Liver (tissue), 9 donors: ENCODE measurements around the gene SFXN3. TPM values are rescaled to one million over a fixed set of nuclear protein-coding genes. Genes with fewer than 3 reads are reported as not detected.

Experiments
- DNase-seq: peaks from one replicate; pipeline ENCODE4 v3.0.0-alpha.2; 2017; ENCODE audit warnings: low spot score
- H3K27ac ChIP-seq, 2 donors: one replicate each; pipeline ENCODE4 v1.7.0; 2013; ENCODE audit warnings: inconsistent platforms in 2 of 2, low read length in 2 of 2, control low read depth in 1 of 2, low read depth in 1 of 2, mild to moderate bottlenecking in 1 of 2
- H3K27me3 ChIP-seq, 4 donors: one replicate each; pipeline versions ENCODE4 v1.6.1 to v1.7.0; 2013; ENCODE audit warnings: low read length in 3 of 4, inconsistent platforms in 1 of 4, mild to moderate bottlenecking in 1 of 4, moderate library complexity in 1 of 4; ENCODE audit not compliant: control insufficient read depth in 4 of 4, insufficient read depth in 4 of 4
- H3K36me3 ChIP-seq, 4 donors: one replicate each; pipeline versions ENCODE4 v1.6.1 to v1.7.0; 2013; ENCODE audit warnings: low read length in 3 of 4, mild to moderate bottlenecking in 3 of 4, low read depth in 1 of 4, moderate library complexity in 1 of 4; ENCODE audit not compliant: control insufficient read depth in 4 of 4, insufficient read depth in 3 of 4
- H3K4me1 ChIP-seq, 4 donors: one replicate each; pipeline versions ENCODE4 v1.6.1 to v1.7.0; 2013; ENCODE audit warnings: low read length in 3 of 4, mild to moderate bottlenecking in 3 of 4, moderate library complexity in 1 of 4; ENCODE audit not compliant: control insufficient read depth in 4 of 4, insufficient read depth in 4 of 4
- H3K4me3 ChIP-seq, 3 donors: one replicate each; pipeline versions ENCODE4 v1.6.1 to v1.7.0; 2013; ENCODE audit warnings: low read length in 3 of 3, control low read depth in 1 of 3, low read depth in 1 of 3, mild to moderate bottlenecking in 1 of 3
- H3K9ac ChIP-seq, 2 donors: one replicate each; pipeline ENCODE4 v1.7.0; 2013; ENCODE audit warnings: low read length in 2 of 2, mild to moderate bottlenecking in 2 of 2, moderate library complexity in 2 of 2, control low read depth in 1 of 2, low read depth in 1 of 2
- H3K9me3 ChIP-seq, 4 donors: one replicate each; pipeline versions ENCODE4 v1.6.1 to v1.7.0; 2013; ENCODE audit warnings: low read length in 3 of 4; ENCODE audit not compliant: control insufficient read depth in 4 of 4
- ATF3 ChIP-seq: IDR thresholded peaks from 2 replicates; pipeline ENCODE4 v1.6.1; 2016; ENCODE audit warnings: antibody characterized with exemption
- EGR1 ChIP-seq, 2 donors: IDR thresholded peaks; 2 replicates each; pipeline ENCODE4 v1.6.1; 2016 to 2018; ENCODE audit warnings: antibody characterized with exemption in 2 of 2, low read depth in 2 of 2
- FOXA1 ChIP-seq: IDR thresholded peaks from 2 replicates; pipeline ENCODE4 v1.6.1; 2016; ENCODE audit warnings: antibody characterized with exemption
- FOXA2 ChIP-seq: IDR thresholded peaks from 2 replicates; pipeline ENCODE4 v1.6.1; 2016; ENCODE audit warnings: antibody characterized with exemption
- GABPA ChIP-seq, 2 donors: IDR thresholded peaks in 1 of 2; conservative IDR thresholded peaks in 1 of 2; 2 replicates each; pipeline ENCODE4 v1.6.1; 2016; ENCODE audit warnings: antibody characterized with exemption in 2 of 2, mild to moderate bottlenecking in 1 of 2, moderate library complexity in 1 of 2
- HNF4A ChIP-seq, 2 donors: conservative IDR thresholded peaks; 2 replicates each; pipeline ENCODE4 v1.6.1; 2016; ENCODE audit warnings: antibody characterized with exemption in 2 of 2, mild to moderate bottlenecking in 2 of 2
- HNF4G ChIP-seq: IDR thresholded peaks from 2 replicates; pipeline ENCODE4 v1.6.1; 2016; ENCODE audit warnings: antibody characterized with exemption
- JUND ChIP-seq, 2 donors: IDR thresholded peaks; 2 replicates each; pipeline ENCODE4 v1.6.1; 2016; ENCODE audit warnings: antibody characterized with exemption in 2 of 2
- MAX ChIP-seq: IDR thresholded peaks from 2 replicates; pipeline ENCODE4 v1.6.1; 2016; ENCODE audit warnings: antibody characterized with exemption
- NR2F2 ChIP-seq: IDR thresholded peaks from 2 replicates; pipeline ENCODE4 v1.6.1; 2016; ENCODE audit warnings: antibody characterized with exemption
- RAD21 ChIP-seq, 2 donors: IDR thresholded peaks; 2 replicates each; pipeline ENCODE4 v1.6.1; 2016; ENCODE audit warnings: antibody characterized with exemption in 2 of 2, mild to moderate bottlenecking in 2 of 2
- REST ChIP-seq: IDR thresholded peaks from 2 replicates; pipeline ENCODE4 v1.6.1; 2016; ENCODE audit warnings: antibody characterized with exemption, mild to moderate bottlenecking
- RXRA ChIP-seq, 2 donors: IDR thresholded peaks; 2 replicates each; pipeline ENCODE4 v1.6.1; 2017 to 2018; ENCODE audit warnings: antibody characterized with exemption in 2 of 2, mild to moderate bottlenecking in 1 of 2
- SP1 ChIP-seq: IDR thresholded peaks from 2 replicates; pipeline ENCODE4 v1.6.1; 2018; ENCODE audit warnings: antibody characterized with exemption, mild to moderate bottlenecking
- TAF1 ChIP-seq: conservative IDR thresholded peaks from 2 replicates; pipeline ENCODE4 v1.6.1; 2016; ENCODE audit warnings: antibody characterized with exemption, mild to moderate bottlenecking
- YY1 ChIP-seq: IDR thresholded peaks from 2 replicates; pipeline ENCODE4 v1.6.1; 2016; ENCODE audit warnings: antibody characterized with exemption, mild to moderate bottlenecking
- WGBS: extraction: QIAGEN DNeasy Blood & Tissue Kit; methylation state at CpG from one replicate; pipeline ENCODE4 v1.1.7; 2013; 5-methylcytosine and 5-hydroxymethylcytosine counted together
- polyA plus RNA-seq, 2 donors: library from polyadenylated mRNA; stranded (reverse) in 1 of 2; unstranded in 1 of 2; fragments of 200-250 nt in 1 of 2; fragments of >200 nt in 1 of 2; fragmentation: Nextera tagmentation in 1 of 2; extraction: Ambion mirVana in 1 of 2; gene quantifications; one replicate each; pipeline versions ENCODE4 v1.2.1 to v1.2.3, GENCODE V29; 2013 to 2015
- total RNA-seq, 2 donors: library from RNA; depleted of rRNA; stranded (reverse); fragments of >200 nt; gene quantifications; one replicate each; pipeline ENCODE4 v1.2.3, GENCODE V29; 2014
- TF ChIP-seq, protein P1 (sequence below): fragments of 150-350 bp; IDR thresholded peaks from 2 replicates; pipeline ENCODE4 v1.5.1; 2017; ENCODE audit warnings: improper control_type of control experiment, low read depth, low read length; ENCODE audit not compliant: missing input control
- TF ChIP-seq, protein P2 (sequence below): IDR thresholded peaks from 2 replicates; pipeline ENCODE4 v1.6.1; 2016; ENCODE audit warnings: antibody characterized with exemption
- donor health status: healthy.
- donor health status: healthy.
- donor health status: healthy.
- donor health status: healthy.
- donor health status: healthy.

The SFXN3 gene
- total and polyA plus RNA-seq, 4 donors: 1.7 to 11.1 (median 6.3) TPM

DNA sequence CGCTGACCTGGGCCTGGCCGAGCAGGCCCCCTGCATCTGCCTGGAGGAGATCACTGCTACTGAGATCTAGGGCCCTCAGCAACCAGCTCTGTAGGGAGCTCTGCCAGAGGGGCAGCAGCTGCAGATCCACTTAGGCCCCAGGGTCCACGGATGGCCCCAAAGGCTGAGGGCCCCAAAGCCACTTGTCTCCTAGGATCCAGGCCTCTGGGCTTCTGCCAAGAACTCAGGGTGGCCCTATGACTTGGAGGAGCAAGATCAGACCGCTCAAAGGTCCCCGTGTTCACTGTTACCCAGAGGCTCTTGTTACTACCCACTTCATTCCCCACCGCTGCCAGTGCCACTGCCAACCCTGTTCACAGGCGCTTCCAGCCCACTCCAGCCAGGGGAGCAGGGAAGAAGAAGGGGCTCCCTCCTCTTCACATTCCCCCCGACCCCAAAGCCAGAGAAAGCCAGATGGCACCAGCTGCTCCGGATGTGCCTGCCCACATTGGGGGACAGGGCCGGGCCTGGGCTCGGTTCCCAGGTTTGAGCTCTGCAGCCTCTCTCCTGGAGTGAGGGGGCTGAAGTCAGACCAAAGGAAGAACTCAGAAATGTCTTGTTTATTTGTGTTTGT is 23.8 kb upstream of the SFXN3 start:
- no peak overlapping the region for H3K9ac ChIP-seq
- H3K9me3 ChIP-seq: no peaks in the 10 kb centered on the region
- H3K4me3 ChIP-seq: no peak overlapping the region
- TF ChIP-seq JUND (IDR thresholded peaks at IDR 0.05) (no peak), GABPA (IDR thresholded peaks at IDR 0.05 in 1 of 2, conservative IDR thresholded peaks at IDR 0.05 in 1 of 2) (no peak), FOXA1 (no peak), YY1 (no peak), REST (no peak), HNF4G (no peak), SP1 (no peak), HNF4A (conservative IDR thresholded peaks at IDR 0.05) (no peak), FOXA2 (no peak), NR2F2 (no peak), MAX (no peak), RXRA (IDR thresholded peaks at IDR 0.05) (no peak)
- peaks cover 0 to 3% (median 0%) of the 10 kb centered on the region in 4 donors for H3K4me1 ChIP-seq
- WGBS: 83% methylated on average over 11 of the region's 11 CpGs
- H3K27ac ChIP-seq: no peak overlapping the region
- no peaks in the 10 kb centered on the region for H3K27me3 ChIP-seq
- no peak for DNase-seq
- peaks cover 0 to 14% (median under 1%) of the 10 kb centered on the region in 4 donors for H3K36me3 ChIP-seq

DNA sequence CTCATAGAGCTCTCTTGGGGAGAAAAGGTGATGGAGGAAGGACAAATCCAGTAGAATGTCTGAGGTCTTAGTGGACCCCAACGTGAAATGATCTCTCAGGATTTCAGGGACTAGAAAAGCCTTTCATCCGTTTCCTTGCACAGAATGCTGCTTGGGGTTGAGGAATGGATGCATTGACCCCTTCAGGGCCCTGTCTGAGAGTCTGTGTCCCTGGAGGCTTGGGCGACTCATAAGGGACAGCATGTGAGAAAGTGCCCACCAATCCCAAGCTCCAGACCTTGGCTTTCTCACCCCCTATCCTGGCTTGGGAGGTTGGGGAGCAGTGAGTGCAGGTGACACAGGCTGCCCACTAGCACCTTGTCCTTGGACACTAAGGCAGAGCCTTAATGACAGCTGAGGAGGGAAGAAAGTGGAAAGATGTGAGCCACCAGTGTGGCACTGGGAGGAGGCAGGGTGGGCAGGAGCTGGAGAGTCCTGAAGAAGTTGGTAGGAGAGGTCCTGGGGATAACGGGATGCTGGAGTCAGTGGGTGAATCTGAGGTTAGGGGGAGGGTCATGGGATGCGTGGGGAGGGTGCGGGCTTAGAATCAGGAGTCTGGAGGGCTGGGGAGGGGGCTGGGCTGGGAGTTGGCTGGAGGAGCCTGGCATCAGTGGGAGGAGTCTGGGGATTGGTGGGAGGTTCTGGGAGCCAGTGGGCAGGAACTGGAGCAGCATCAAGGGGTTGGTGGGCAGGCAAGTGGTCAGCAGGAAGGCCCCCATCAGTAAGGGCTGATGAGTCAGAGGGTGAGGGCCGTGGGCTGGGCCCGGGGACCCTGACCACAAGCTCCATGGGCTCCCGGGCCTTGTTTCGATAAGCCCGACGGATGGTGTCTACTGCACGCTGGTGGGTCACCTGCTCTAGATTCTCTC is 22.9 kb upstream of the SFXN3 start:
- H3K4me3 ChIP-seq: no peak overlapping the region
- no peaks in the 10 kb centered on the region for H3K27me3 ChIP-seq
- WGBS: 72% methylated on average over 13 of the region's 13 CpGs
- peaks cover 0 to 11% (median 0%) of the 10 kb centered on the region in 4 donors for H3K36me3 ChIP-seq
- H3K4me1 ChIP-seq: peaks cover 0 to 11% (median 1%) of the 10 kb centered on the region in 4 donors
- DNase-seq: no peak
- H3K27ac ChIP-seq: no peak overlapping the region
- H3K9ac ChIP-seq: no peak overlapping the region
- H3K9me3 ChIP-seq: no peaks in the 10 kb centered on the region
- TF ChIP-seq, protein P1, sequence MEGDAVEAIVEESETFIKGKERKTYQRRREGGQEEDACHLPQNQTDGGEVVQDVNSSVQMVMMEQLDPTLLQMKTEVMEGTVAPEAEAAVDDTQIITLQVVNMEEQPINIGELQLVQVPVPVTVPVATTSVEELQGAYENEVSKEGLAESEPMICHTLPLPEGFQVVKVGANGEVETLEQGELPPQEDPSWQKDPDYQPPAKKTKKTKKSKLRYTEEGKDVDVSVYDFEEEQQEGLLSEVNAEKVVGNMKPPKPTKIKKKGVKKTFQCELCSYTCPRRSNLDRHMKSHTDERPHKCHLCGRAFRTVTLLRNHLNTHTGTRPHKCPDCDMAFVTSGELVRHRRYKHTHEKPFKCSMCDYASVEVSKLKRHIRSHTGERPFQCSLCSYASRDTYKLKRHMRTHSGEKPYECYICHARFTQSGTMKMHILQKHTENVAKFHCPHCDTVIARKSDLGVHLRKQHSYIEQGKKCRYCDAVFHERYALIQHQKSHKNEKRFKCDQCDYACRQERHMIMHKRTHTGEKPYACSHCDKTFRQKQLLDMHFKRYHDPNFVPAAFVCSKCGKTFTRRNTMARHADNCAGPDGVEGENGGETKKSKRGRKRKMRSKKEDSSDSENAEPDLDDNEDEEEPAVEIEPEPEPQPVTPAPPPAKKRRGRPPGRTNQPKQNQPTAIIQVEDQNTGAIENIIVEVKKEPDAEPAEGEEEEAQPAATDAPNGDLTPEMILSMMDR: no peak
- TF ChIP-seq NR2F2: no peak
- TF ChIP-seq, protein P2, sequence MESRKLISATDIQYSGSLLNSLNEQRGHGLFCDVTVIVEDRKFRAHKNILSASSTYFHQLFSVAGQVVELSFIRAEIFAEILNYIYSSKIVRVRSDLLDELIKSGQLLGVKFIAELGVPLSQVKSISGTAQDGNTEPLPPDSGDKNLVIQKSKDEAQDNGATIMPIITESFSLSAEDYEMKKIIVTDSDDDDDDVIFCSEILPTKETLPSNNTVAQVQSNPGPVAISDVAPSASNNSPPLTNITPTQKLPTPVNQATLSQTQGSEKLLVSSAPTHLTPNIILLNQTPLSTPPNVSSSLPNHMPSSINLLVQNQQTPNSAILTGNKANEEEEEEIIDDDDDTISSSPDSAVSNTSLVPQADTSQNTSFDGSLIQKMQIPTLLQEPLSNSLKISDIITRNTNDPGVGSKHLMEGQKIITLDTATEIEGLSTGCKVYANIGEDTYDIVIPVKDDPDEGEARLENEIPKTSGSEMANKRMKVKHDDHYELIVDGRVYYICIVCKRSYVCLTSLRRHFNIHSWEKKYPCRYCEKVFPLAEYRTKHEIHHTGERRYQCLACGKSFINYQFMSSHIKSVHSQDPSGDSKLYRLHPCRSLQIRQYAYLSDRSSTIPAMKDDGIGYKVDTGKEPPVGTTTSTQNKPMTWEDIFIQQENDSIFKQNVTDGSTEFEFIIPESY: no peak
- TF ChIP-seq EGR1 (IDR thresholded peaks at IDR 0.05; ENCODE audit: low read depth in 2 of 2): no peak
- TF ChIP-seq TAF1: no peak
- no peak for TF ChIP-seq RAD21 (IDR thresholded peaks at IDR 0.05)
- no peak for TF ChIP-seq YY1
- no peak for TF ChIP-seq GABPA (IDR thresholded peaks at IDR 0.05 in 1 of 2, conservative IDR thresholded peaks at IDR 0.05 in 1 of 2)
- TF ChIP-seq JUND (IDR thresholded peaks at IDR 0.05): no peak
- no peak for TF ChIP-seq RXRA (IDR thresholded peaks at IDR 0.05)
- no peak for TF ChIP-seq FOXA2
- TF ChIP-seq MAX: no peak
- no peak for TF ChIP-seq SP1
- TF ChIP-seq ATF3: no peak
- no peak for TF ChIP-seq FOXA1
- no peak for TF ChIP-seq HNF4A (conservative IDR thresholded peaks at IDR 0.05)
